Naive thymus-derived CD4-positive, alpha-beta T cell (primary cell): ENCODE results near the gene BOD1. TPM values are rescaled to one million over a fixed set of nuclear protein-coding genes. Genes with fewer than 3 reads are reported as not detected.

Experiments used
- ATAC-seq: fragments of 150-1000 bp; cut with Tn5 transposase; 2 replicates; pipeline ENCODE4 v1.10.0; 2021; ENCODE audit warnings: mild to moderate bottlenecking, moderate library complexity
- CTCF ChIA-PET: fragments of 350-600 bp; sonication (Branson Sonifier 250); formaldehyde crosslinking; loops from one replicate; lab custom pipeline; 2021; ENCODE audit warnings: antibody characterized with exemption; lab: Charles Lee
- POLR2A ChIA-PET: fragments of 350-600 bp; sonication (Branson Sonifier 250); formaldehyde crosslinking; loops from one replicate; lab custom pipeline; 2021; ENCODE audit warnings: antibody characterized with exemption, inconsistent platforms; lab: Charles Lee
- DNase-seq, 9 donors: peaks; one replicate each; pipeline versions ENCODE4 v3.0.0 to v3.0.0-alpha.2; 2020 to 2022; ENCODE audit warnings: mixed read lengths in 1 of 9
- H3K27ac ChIP-seq: one replicate; pipeline ENCODE4 v1.7.0; 2013; ENCODE audit warnings: mild to moderate bottlenecking, low read depth, low read length, moderate library complexity
- H3K27me3 ChIP-seq, 2 donors: one replicate each; pipeline ENCODE4 v1.7.0; 2013; ENCODE audit warnings: low read length in 2 of 2, mild to moderate bottlenecking in 2 of 2, moderate library complexity in 2 of 2; ENCODE audit not compliant: control insufficient read depth in 2 of 2, insufficient read depth in 2 of 2
- H3K36me3 ChIP-seq, 3 experiments: 1 replicate in 2 of 3; 2 replicates in 1 of 3; pipeline ENCODE4 v1.7.0; 2013; ENCODE audit warnings: low read length in 3 of 3, mild to moderate bottlenecking in 3 of 3, moderate library complexity in 1 of 3; ENCODE audit not compliant: insufficient read depth in 3 of 3, control insufficient read depth in 2 of 3
- H3K4me1 ChIP-seq, 2 donors: one replicate each; pipeline ENCODE4 v1.7.0; 2013; ENCODE audit warnings: low read length in 2 of 2, mild to moderate bottlenecking in 2 of 2, moderate library complexity in 1 of 2; ENCODE audit not compliant: control insufficient read depth in 2 of 2, insufficient read depth in 2 of 2
- H3K4me3 ChIP-seq: 2 replicates; pipeline ENCODE4 v1.7.0; 2013; ENCODE audit warnings: mild to moderate bottlenecking, low read length
- H3K9me3 ChIP-seq, 3 experiments: 1 replicate in 2 of 3; 2 replicates in 1 of 3; pipeline ENCODE4 v1.7.0; 2013; ENCODE audit warnings: low read length in 3 of 3; ENCODE audit not compliant: control insufficient read depth in 2 of 3
- H3K27ac Mint-ChIP-seq, 9 donors: one replicate each; pipeline ENCODE4 v1.8.0; 2020 to 2022; ENCODE audit warnings: mixed read lengths in 9 of 9, mild to moderate bottlenecking in 8 of 9, moderate library complexity in 5 of 9, inconsistent platforms in 2 of 9
- H3K27me3 Mint-ChIP-seq, 5 donors: one replicate each; pipeline ENCODE4 v1.8.0; 2021 to 2022; ENCODE audit warnings: mixed read lengths in 5 of 5, mild to moderate bottlenecking in 1 of 5
- H3K36me3 Mint-ChIP-seq, 5 donors: one replicate each; pipeline ENCODE4 v1.8.0; 2020 to 2022; ENCODE audit warnings: mixed read lengths in 5 of 5, mild to moderate bottlenecking in 3 of 5, inconsistent platforms in 1 of 5
- H3K4me1 Mint-ChIP-seq, 7 donors: one replicate each; pipeline ENCODE4 v1.8.0; 2020 to 2022; ENCODE audit warnings: mixed read lengths in 7 of 7, mild to moderate bottlenecking in 3 of 7, inconsistent platforms in 1 of 7
- H3K4me3 Mint-ChIP-seq, 10 donors: one replicate each; pipeline ENCODE4 v1.8.0; 2020 to 2022; ENCODE audit warnings: mild to moderate bottlenecking in 10 of 10, mixed read lengths in 10 of 10, moderate library complexity in 6 of 10, inconsistent platforms in 2 of 10
- H3K9me3 Mint-ChIP-seq, 11 donors: one replicate each; pipeline ENCODE4 v1.8.0; 2020 to 2022; ENCODE audit warnings: mixed read lengths in 11 of 11, mild to moderate bottlenecking in 4 of 11, inconsistent platforms in 1 of 11, moderate library complexity in 1 of 11
- intact Hi-C, 2 donors: fragments of 100-400 bp; cut with micrococcal nuclease; formaldehyde crosslinking; loops; one replicate each; pipeline ENCODE4 v1.15.1; 2023
- polyA plus RNA-seq, 2 donors: library from polyadenylated mRNA; unstranded; fragments of 300-500 nt; fragmentation: Illumina TruSeq; gene quantifications; one replicate each; pipeline ENCODE4 v1.2.3, GENCODE V29; 2021
- total RNA-seq, 6 experiments: library from RNA in 5 of 6; stranded (reverse) in 5 of 6; gene quantifications; 1 replicate in 5 of 6; 2 replicates in 1 of 6; pipeline ENCODE4 v1.2.3 and lab custom pipeline; 2021 to 2026

Gene BOD1
- total and polyA plus RNA-seq, 7 experiments from 2014 or later = 18.1 to 50.2 (median 27.3) TPM

GRCh38 chr5:173583346-173583745, 33.1 kb downstream of the BOD1 start:
- Mint-ChIP-seq H3K36me3 (peaks cover 0 to 37% (median 29%) of the 10 kb centered on the region in 5 donors), H3K27ac (no peak overlapping the region), H3K9me3 (peaks cover 15 to 72% (median 39%) of the 10 kb centered on the region in 11 donors), H3K27me3 (peaks cover 3 to 15% (median 7%) of the 10 kb centered on the region in 5 donors), H3K4me3 (no peak overlapping the region), H3K4me1 (no peaks in the 10 kb centered on the region)
- ATAC-seq (no peak), DNase-seq (no peak)
- ChIA-PET CTCF (interaction anchor here (0.9 kb wide), 1 partner anchor 10 kb away, joined by 5 read pairs; no protein-coding TSS in a partner anchor), POLR2A (interaction anchor here (0.7 kb wide), 1 partner anchor 19 kb away, joined by 3 read pairs; no protein-coding TSS in a partner anchor)
- Histone ChIP-seq H3K4me1 (no peaks in the 10 kb centered on the region), H3K27ac (no peak overlapping the region), H3K9me3 (peaks cover 0 to 19% (median 3%) of the 10 kb centered on the region in 3 experiments), H3K27me3 (no peaks in the 10 kb centered on the region), H3K4me3 (no peak overlapping the region), H3K36me3 (no peaks in the 10 kb centered on the region)
- intact Hi-C loops = no loop called here

- POLR2A ChIA-PET = no interaction called here
- H3K27ac Mint-ChIP-seq = no peak overlapping the region
- Histone ChIP-seq H3K4me1 (no peaks in the 10 kb centered on the region), H3K4me3 (no peak overlapping the region), H3K27me3 (no peaks in the 10 kb centered on the region), H3K36me3 (no peaks in the 10 kb centered on the region), H3K27ac (no peak overlapping the region), H3K9me3 (peaks cover 0 to 20% (median 0%) of the 10 kb centered on the region in 3 experiments)
- H3K4me3 Mint-ChIP-seq = no peak overlapping the region
- intact Hi-C loops = no loop called here
- H3K4me1 Mint-ChIP-seq = no peaks in the 10 kb centered on the region
- H3K9me3 Mint-ChIP-seq = peaks cover 12 to 72% (median 36%) of the 10 kb centered on the region in 11 donors
- peaks cover 0 to 34% (median 29%) of the 10 kb centered on the region in 5 donors for H3K36me3 Mint-ChIP-seq
- CTCF ChIA-PET = no interaction called here
- peaks cover 3 to 15% (median 7%) of the 10 kb centered on the region in 5 donors for H3K27me3 Mint-ChIP-seq
- ATAC-seq (no peak), DNase-seq (no peak)
Observed at GRCh38 chr5:173582216-173583111, 34.0 kb downstream of the BOD1 start.

GRCh38 chr5:173581408-173582215, 34.8 kb downstream of the BOD1 start:
- Histone ChIP-seq H3K4me3 (no peak overlapping the region), H3K4me1 (no peaks in the 10 kb centered on the region), H3K36me3 (no peaks in the 10 kb centered on the region), H3K27me3 (no peaks in the 10 kb centered on the region), H3K9me3 (peaks cover 0 to 20% (median 0%) of the 10 kb centered on the region in 3 experiments), H3K27ac (no peak overlapping the region)
- DNase-seq (peak in 2 of 9 donors; percentile 4 to 50), ATAC-seq (no peak)
- Mint-ChIP-seq H3K9me3 (peaks cover 8 to 70% (median 31%) of the 10 kb centered on the region in 11 donors), H3K4me1 (no peaks in the 10 kb centered on the region), H3K27ac (no peak overlapping the region), H3K27me3 (peaks cover 3 to 15% (median 7%) of the 10 kb centered on the region in 5 donors), H3K36me3 (peaks cover 0 to 30% (median 26%) of the 10 kb centered on the region in 5 donors), H3K4me3 (no peak overlapping the region)
- POLR2A ChIA-PET = no interaction called here
- CTCF ChIA-PET = no interaction called here
- intact Hi-C loops = no loop called here

GRCh38 chr5:173578947-173579615, 37.4 kb downstream of the BOD1 start:
- peaks cover 7 to 20% (median 9%) of the 10 kb centered on the region in 5 donors for H3K27me3 Mint-ChIP-seq
- H3K4me3 Mint-ChIP-seq = no peak overlapping the region
- intact Hi-C loops = loop anchor here in 1 of 2 donors (10.0 kb wide), 1 partner anchor 864 kb away; no protein-coding TSS in a partner anchor
- no peaks in the 10 kb centered on the region for H3K36me3 ChIP-seq
- H3K4me1 ChIP-seq = no peaks in the 10 kb centered on the region
- ChIA-PET POLR2A (no interaction called here), CTCF (interaction anchor here (1.7 kb wide), 1 partner anchor 9 kb away, joined by 6 read pairs; no protein-coding TSS in a partner anchor)
- H3K9me3 ChIP-seq = peaks cover 0 to 12% (median 0%) of the 10 kb centered on the region in 3 experiments
- H3K9me3 Mint-ChIP-seq = peaks cover 4 to 45% (median 20%) of the 10 kb centered on the region in 11 donors
- ATAC-seq (no peak), DNase-seq (no peak)
- no peak overlapping the region for H3K4me3 ChIP-seq
- no peak overlapping the region for H3K27ac ChIP-seq
- no peak overlapping the region for H3K27ac Mint-ChIP-seq
- peaks cover 0 to 23% (median 19%) of the 10 kb centered on the region in 5 donors for H3K36me3 Mint-ChIP-seq
- H3K4me1 Mint-ChIP-seq = peaks cover 0 to 4% (median 0%) of the 10 kb centered on the region in 7 donors
- H3K27me3 ChIP-seq = no peaks in the 10 kb centered on the region

- Histone ChIP-seq H3K27ac (no peak overlapping the region), H3K27me3 (peaks cover 0 to 2% of the 10 kb centered on the region in 2 donors), H3K4me1 (no peaks in the 10 kb centered on the region), H3K4me3 (no peak overlapping the region), H3K9me3 (peaks cover 0 to 12% (median 0%) of the 10 kb centered on the region in 3 experiments), H3K36me3 (no peaks in the 10 kb centered on the region)
- peaks cover 0 to 5% (median 4%) of the 10 kb centered on the region in 7 donors for H3K4me1 Mint-ChIP-seq
- H3K36me3 Mint-ChIP-seq = peaks cover 0 to 14% (median 10%) of the 10 kb centered on the region in 5 donors
- no peak overlapping the region for H3K4me3 Mint-ChIP-seq
- ATAC-seq (no peak), DNase-seq (no peak)
- peaks cover 4 to 34% (median 16%) of the 10 kb centered on the region in 11 donors for H3K9me3 Mint-ChIP-seq
- H3K27me3 Mint-ChIP-seq = peaks cover 4 to 19% (median 12%) of the 10 kb centered on the region in 5 donors
- ChIA-PET CTCF (no interaction called here), POLR2A (no interaction called here)
- no peak overlapping the region for H3K27ac Mint-ChIP-seq
- intact Hi-C loops = loop anchor here in 1 of 2 donors (10.0 kb wide), 1 partner anchor 863 kb away; no protein-coding TSS in a partner anchor
Observed at GRCh38 chr5:173577817-173578216, 38.6 kb downstream of the BOD1 start.

- Mint-ChIP-seq H3K4me1 (peaks cover 4 to 10% (median 6%) of the 10 kb centered on the region in 7 donors), H3K36me3 (peaks cover 0 to 12% (median 9%) of the 10 kb centered on the region in 5 donors), H3K4me3 (no peak overlapping the region), H3K27me3 (peaks cover 10 to 24% (median 16%) of the 10 kb centered on the region in 5 donors), H3K9me3 (peaks cover 4 to 32% (median 16%) of the 10 kb centered on the region in 11 donors), H3K27ac (no peak overlapping the region)
- Histone ChIP-seq H3K27ac (no peak overlapping the region), H3K4me3 (no peak overlapping the region), H3K36me3 (no peaks in the 10 kb centered on the region), H3K4me1 (no peaks in the 10 kb centered on the region), H3K9me3 (peaks cover 0 to 12% (median 0%) of the 10 kb centered on the region in 3 experiments), H3K27me3 (peaks cover 0 to 6% of the 10 kb centered on the region in 2 donors)
- ATAC-seq (no peak), DNase-seq (no peak)
- intact Hi-C loops = loop anchor here in 1 of 2 donors (10.0 kb wide), 1 partner anchor 862 kb away; no protein-coding TSS in a partner anchor
- CTCF ChIA-PET = no interaction called here
- POLR2A ChIA-PET = no interaction called here
Observed at GRCh38 chr5:173577166-173577565, 39.3 kb downstream of the BOD1 start.
